Measurements from ENCODE around the gene B3GNT2.
"Not testable (repeated sequence)": the region's sequence is repeated elsewhere in the genome, so short reads cannot be mapped to it uniquely, and the experiment has no call there.

The B3GNT2 gene, protein sequence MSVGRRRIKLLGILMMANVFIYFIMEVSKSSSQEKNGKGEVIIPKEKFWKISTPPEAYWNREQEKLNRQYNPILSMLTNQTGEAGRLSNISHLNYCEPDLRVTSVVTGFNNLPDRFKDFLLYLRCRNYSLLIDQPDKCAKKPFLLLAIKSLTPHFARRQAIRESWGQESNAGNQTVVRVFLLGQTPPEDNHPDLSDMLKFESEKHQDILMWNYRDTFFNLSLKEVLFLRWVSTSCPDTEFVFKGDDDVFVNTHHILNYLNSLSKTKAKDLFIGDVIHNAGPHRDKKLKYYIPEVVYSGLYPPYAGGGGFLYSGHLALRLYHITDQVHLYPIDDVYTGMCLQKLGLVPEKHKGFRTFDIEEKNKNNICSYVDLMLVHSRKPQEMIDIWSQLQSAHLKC

DNA sequence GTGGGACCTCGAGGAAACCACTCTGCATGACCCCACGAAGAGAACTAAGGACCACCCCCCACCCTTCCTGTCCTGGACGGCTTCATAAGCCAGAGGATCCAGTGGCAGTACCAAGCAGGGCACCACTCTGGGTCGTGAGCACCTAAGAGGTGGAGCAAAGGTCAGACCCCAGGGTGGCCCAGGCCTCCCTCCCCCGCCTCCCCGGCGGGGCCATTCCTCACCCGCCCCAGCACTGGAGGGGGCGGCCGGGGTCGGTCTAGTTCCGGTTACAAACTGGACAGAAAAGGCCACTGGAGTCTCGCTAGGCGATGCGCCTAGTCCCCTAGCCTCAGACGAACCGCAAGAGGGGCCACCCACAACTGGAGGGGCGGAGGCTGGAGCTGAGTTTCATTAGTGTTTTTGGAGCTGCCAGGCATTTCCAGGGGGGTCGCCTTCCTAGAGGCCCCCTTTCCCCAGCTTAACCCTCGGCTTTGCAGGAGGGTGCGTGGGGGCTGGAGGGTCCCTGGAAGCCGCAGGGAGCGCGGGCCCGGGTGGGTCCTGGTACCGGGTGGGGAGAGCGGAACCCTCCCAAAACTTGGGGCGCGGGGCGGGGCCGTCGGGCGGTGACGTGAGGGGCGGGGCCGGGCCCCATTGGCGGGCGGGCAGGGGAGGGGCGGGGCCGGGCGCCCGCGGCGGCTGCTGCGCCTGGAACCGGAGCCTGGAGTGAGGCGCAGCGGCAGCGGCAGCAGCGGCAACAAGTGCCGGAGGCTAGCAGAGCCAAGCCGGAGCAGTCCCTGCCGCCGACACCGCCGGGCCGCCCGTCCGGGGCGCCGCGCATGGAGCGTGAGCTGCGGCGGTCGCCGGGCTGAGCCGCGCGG, at the start of gene B3GNT2:
Gene B3GNT2, plus strand, starts transcription at position 695 of the 857 bp plus-strand sequence. CDS start 26,106 bp downstream, outside the sequence.
- peak; percentile 84 for DNase-seq

DNA sequence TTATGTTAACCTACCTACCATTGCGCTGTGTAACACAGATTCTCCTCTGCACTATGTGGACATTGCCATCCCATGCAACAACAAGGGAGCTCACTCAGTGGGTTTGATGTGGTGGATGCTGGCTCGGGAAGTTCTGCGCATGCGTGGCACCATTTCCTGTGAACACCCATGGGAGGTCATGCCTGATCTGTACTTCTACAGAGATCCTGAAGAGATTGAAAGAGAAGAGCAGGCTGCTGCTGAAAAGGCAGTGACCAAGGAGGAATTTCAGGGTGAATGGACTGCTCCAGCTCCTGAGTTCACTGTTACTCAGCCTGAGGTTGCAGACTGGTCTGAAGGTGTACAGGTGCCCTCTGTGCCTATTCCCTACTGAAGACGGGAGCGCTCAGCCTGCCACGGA, 49.1 kb upstream of the B3GNT2 start:
- DNase-seq: not testable (repeated sequence)

DNA sequence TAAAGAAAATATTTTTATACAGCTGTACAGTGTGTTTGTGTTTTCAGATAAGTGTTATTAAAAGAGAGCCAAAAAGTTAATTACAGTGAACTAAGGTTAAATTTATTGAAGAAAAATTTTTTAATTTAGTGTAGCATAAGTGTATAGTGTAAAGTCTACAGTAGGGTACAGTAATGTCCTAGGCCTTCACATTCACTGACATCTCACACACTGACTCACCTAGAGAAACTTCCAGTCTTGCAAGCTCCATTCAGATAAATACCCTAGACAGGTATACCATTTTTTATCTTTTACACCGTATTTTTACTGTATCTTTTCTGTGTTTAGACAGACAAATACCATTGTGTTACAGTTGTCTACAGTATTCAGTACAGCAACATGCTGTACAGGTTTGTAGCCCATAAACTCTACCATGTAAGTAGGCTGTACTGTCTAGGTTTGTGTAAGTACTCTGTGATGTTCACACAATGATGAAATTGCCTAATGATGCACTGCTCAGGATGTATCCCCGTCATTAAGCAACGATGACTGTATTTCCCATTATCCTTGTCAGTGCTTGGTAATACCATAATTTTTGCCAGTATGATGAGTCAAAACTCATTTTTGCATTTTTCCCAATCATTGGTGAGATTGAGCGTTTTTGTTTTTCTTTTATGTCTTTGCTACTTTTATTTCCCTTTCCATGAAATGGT, 48.2 kb upstream of the B3GNT2 start:
- peak; percentile 66 for DNase-seq

DNA sequence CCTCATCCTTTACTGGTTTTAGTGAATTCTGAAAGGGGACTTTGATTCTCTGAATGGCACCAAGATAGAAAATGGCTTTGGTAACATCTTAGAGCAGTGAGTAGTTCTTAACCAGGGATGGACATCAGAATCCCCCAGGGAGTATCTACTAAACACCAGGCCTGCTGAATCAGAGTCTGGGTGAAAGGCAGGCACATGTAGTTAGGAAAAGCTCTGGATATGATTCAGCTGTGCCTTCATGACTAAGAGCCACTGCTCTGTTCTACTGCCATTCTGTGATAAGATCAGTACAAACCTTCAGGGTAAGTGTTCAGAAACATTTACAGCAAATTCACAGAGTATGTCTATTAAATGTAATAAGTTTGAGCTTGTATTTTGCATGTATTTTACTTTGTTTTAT, 46.2 kb upstream of the B3GNT2 start:
- no peak for DNase-seq

DNA sequence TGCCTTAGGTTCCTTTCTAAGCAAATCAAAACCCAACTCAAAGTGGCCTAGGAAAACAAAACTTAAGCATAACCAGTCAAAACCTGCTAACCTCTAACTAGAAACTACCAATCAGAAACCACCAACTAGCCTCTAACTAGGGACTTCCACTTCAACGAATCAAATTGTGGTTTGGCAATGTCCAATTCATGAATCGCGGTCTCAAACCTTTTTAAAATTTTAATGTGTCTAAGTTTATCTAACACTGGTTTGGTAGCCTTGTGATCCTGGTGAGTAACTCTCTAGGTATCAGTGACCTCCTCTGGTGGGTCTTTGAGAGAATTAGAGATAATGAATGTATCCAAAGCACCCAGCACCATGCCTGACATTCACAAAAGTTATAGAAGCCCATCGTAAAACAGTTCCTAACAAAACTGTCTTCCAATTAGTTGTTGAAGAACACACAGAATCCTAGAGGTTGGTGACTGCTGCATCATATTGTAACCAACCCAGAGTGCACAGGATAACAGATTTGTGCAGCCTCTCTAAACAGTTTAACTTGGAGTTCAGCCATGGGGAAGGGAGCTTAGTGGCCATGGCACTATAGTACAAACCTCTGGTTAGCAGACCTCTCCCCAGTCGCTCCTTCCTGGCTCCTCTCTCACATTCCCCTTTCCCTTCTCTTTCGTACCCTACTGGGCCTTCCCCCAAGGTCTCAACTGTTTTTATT, 45.2 kb upstream of the B3GNT2 start:
- DNase-seq: no peak

DNA sequence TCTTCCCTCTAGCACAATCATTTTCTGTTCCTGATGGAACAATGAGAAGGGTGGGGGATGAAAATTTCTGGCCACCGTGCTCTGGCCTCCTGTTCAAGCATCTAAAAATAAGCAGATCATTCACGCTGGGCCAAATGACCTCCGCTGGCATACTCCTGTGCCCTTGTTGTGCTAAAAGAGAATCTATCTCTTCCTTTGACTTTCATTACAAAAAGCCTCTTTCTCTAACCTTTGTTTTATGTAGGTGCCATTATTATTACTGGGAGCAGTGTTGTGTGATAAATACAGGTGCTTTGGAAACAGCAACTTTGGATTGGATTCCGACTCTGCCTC, 44.6 kb upstream of the B3GNT2 start:
- DNase-seq: no peak

DNA sequence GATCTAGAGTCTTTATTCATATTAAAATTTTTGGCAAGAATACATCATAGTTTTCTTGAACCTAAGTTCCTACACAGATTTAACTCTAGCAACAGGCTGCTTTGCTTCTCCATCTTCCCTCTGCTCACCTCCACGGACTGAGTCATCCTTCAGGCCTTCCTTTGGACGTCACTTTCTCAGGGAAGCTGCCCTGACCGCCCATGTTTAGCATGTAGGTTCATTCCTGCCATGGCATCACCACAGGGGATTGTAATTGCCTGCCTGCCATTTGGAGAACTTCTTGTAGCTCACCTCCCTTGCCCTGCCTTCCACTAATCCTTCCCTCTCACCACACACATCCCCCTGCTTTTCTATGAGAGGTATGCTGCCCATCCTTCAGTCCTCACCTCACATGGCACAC, 43.9 kb upstream of the B3GNT2 start:
- no peak for DNase-seq

DNA sequence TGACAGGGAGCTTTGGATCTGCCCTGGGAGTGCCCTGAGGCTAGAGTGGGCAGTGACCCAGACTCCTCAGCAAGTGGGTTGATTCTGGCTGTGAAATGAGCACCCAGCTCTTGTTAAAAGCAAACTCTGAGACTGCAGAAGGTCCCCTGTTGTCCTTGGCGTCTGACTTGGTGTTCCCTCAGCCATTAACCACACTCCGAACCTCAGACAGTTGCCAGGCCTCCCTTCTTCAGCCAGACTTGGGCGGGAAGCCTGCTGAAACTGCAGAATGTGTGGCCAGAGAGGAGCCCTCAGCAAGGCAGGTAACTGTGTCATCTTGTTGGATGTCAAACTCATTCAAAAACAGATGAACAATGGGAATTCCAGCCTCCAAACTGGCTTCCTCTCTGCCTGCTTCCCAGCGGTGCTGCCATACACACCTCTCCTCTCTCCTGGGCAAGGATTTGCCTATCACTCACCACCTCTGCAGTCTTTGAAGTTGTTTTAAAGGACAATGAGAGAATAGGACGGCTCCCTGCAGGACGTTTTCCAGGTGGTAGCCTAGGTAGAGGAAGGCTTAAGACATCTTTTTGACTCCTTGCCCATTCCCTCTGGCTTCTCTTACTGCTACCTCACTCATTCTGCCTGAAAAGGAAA, 38.9 kb upstream of the B3GNT2 start:
- no peak for DNase-seq

DNA sequence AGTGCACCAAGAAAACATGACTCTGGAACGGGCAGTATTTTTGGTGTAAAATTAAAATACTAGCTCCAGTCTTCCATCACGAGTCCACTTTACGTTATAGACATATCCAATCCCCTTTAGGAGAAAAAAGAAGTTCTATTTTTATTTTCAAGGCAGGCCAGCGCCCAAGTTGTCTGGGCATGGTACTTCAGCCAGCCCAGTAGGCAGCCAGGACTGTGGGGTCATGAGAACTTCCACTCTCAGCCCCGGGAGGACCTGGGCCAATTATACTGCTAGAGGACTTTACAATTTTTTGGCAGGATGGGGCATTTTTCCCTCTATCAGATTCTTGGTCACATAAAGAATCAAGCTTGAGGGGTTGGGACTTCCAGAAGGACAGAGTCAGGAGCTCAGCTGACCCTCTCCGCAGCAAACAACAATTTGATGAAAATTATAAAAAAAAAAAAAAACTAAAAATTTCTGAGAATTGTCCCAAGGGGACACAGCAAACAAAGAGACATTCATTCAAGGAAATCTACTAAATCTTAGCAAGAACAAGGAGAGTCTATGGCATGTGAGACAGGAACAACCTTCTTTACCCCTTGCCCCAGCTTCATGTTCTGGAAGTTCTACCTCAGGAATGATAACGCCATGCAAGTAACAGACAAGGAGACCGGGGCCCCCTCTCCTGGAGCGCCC, 37.3 kb upstream of the B3GNT2 start:
- DNase-seq: no peak

DNA sequence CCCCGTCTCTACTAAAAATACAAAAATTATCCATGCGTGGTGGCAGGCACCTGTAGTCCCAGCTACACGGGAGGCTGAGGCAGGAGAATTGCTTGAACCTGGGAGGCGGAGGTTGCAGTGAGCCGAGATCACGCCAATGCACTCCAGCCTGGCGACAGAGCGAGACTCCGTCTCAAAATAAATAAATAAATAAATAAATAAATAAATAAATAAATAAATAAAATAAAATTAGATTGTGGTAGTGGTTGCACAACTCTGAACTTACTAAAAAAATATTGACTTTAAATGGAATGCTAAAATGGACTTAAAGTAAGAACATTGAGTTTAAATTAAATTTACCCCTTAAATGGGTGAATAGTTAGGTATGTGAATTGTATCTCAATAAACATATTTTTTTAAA, 35.2 kb upstream of the B3GNT2 start:
- DNase-seq: not testable (repeated sequence)

DNA sequence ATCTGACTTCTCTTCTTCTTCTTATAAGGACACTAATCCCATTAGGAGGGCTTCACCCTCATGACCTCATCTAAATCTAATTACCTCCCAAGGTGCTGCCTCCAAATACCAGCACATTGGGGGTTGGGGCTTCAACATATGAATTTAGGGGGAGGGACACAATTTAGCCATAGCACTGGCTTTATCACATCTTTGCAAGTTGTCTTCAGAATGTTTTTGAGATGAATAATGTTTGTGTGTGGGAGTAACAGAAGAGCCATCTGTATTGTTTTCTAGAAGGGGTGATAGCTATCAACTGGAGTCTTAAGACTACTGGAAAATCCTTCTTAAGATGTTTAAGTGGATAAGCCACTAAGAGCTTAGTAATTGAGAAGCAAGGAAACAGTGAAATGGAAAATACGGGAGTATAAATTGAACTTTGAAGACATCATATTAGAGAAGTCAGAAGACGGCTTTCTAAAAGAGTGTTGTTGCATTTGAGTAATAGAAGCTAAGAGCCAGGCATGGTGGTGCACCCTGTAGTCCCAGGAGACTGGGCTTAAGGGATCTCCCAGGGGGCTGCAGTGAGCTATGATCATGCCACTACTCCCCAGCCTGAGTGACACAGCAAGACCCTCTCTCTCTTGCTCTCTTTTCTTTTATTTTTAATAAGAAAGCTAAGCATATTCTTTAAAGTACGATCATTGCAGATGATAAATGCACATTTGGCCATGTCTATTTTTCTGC, 32.6 kb upstream of the B3GNT2 start:
- no peak for DNase-seq

DNA sequence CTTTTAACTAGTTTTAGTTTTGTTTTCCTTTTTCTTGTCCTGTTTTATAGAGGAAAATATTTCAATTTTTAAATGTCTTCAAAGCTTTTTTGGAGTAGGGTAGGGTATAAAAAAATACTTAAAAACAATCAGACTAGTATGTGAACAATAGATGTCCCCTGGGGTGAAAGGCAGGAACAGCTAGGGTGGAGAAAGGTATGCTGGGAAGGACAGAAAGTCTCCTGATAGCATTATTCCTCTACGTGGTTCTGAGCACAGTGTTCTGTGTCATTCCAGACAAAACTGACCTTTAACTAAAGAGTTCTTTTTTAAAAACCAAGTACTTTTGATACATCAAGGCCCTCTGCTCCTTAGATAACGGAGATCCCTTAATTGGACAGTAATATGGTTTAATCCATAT, 32.1 kb upstream of the B3GNT2 start:
- DNase-seq: no peak

DNA sequence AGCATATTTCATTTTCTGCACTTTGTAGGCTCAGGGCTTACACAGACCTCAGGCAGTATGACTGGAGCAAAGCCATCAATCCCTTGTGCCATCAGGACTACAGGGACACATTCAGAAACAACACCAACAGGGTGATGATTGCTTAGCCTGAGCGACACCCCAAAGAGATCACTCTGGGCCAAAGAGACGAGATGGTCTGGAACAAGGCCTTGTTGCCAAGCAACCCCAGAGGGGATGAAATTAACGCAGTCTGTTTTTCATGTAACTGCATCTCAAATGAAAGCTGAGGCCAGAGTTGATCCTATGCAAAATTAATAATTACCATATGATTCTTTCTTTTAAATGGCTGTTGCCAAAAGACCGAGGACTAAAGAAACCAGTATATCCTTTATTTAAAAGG, 20.2 kb upstream of the B3GNT2 start:
- no peak for DNase-seq

DNA sequence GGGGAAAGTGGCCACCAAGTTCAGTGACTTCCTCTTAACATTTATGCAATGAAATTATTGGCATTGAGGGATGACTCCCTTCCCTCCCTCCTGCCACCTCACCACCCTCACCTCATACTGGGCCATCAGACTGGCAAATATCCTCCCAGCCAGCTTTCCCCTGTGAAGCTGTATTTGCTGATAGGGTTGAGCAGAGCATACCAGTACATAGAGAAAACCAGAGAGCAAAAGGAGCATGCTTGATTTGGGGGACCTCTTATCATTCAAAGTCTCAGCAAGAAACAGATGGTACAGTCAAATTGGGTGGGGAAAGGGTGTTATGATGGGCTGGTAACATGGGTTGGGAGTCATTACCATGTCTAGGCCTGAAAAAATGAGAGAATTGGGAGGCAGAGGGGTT, 19.1 kb upstream of the B3GNT2 start:
- DNase-seq: no peak

DNA sequence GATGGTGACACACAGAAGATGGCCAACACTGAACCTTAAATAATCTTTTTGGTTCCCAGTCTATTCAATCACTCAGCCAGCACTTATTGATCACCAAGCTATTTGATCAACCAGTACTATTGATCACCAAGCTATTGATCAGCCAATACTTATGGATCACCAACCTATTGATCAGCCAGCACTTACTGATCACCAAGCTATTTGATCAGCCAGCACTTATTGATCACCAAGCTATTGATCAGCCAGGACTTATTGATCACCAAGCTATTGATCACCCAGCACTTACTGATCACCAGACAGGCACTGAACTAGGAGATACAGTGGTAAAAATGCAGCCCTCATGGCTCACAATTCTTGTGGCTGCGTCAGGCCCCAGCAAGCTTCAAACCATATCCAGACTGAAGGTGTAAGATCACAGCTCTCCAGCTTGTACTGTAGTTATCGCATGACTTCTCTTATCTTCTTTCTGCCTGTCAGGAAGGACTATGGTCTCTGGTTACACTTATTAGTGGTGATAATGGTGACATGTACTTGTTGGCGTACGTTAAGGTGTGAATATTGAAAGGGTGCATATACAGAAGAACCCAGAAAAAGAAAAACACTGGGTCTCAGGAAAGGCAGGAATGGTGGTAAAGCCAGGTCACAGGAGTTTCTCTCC, 18.4 kb upstream of the B3GNT2 start:
- DNase-seq: no peak

DNA sequence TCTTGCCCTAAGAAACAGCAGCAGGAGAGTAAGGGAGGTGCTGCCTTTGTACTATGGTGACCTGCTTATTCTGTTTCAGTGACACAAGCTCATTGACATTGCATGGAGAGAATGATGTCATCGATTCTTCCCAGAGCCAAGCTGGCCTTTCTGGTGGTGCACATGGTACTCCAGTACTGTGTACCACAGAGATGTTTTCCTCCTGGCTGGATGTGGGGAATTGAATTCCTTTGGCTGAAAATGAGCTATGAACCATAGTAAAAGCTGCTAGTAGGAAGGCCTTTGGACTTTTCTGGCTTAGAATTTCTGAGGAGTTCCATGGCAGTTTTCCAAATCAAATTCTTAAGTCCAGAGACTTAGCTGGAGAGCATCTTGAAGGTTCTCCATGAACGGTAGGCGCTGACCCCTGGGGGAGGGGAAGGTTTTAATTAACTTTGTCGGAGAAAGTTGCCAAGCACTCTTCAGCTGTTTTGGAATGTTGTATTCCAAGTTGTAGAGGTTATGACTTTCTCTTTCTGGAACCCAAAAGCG, 17.1 kb upstream of the B3GNT2 start:
- DNase-seq: no peak

DNA sequence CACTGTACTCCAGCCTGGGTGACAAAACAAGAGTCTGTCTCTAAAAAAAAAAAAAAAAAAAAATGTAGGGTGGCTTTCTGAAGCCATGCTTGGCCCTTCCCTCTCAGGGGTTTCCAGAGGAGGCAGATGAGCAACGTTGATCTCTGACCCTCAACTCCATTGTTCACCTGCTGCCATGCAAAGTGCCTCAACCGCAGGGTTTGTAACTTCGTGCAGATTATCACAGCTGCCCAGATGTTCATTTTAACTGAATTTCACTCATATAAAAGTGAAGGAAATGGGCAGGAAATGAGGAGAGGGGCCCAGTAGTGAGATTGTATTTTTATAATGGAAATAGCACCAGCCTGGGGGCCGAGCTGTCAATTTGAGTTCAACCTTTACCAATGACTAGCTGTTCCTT, 14.9 kb upstream of the B3GNT2 start:
- DNase-seq: no peak

DNA sequence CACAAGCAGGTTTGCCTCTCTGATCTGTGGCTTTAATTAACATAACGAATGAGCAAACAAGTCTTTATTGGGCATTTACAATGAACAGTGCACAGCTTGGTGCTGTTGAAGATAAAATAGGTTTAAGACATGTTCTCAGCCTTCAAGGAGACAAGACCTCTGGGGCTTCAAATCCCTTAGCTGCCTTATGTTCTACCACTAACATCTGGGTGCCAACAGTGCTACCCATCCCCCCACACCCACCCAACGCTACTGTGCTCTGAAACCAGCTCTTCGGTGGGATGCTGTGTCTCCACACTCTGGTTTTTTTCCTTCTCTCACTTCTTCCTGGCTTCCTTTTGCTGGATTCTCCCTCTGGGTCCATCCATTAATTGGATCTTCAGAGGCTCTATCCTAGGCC, 14.1 kb upstream of the B3GNT2 start:
- no peak for DNase-seq

DNA sequence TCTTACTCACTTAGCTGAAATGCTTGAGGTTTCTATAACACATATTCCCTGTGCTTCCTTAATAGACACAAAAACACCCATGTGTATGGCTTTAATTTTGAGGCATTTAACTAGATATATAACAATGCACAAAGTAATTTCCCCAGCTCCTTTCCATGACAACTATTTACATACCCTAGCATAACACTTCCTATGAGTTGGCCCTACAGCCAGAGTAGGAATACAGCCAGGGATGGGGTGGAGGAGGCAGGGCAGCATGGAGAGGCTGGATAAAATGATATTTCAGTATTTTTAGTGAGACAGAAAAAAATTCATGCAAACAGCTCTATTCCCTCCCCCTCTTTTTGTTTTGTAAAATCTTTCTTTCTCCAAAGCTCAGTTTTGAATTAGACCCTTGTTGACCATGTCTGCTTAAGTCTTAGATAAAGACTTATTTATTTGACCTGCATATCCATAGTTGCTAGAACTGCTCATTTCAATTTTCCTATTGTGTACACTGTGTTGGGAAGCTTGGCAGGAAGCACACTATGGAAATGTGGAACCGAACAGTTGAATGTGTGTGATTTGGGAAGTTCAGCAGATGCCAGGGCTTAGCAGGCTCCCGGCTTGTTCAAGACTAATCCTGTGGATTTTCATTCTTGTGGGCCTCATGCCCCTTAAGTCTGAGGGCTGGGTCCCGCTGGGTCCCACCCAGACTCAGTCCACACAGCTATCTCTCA, 11.2 kb upstream of the B3GNT2 start:
- DNase-seq: no peak
